Ascending aorta (tissue), 2 donors: Measurements from ENCODE around the gene COL20A1. TPM values are rescaled to one million over a fixed set of nuclear protein-coding genes. Genes with fewer than 3 reads are reported as not detected.
"Not testable (repeated sequence)": the region's sequence is repeated elsewhere in the genome, so short reads cannot be mapped to it uniquely, and the experiment has no call there.

Experiments used
- DNase-seq, 2 donors: peaks; one replicate each; pipeline ENCODE4 v3.0.0-alpha.2; 2019; ENCODE audit warnings: low spot score in 2 of 2
- H3K27ac ChIP-seq, 2 donors: fragments of 200-600 bp; sonication (generic); one replicate each; pipeline ENCODE4 v1.5.1; 2016 to 2017; ENCODE audit warnings: mild to moderate bottlenecking in 1 of 2
- H3K27me3 ChIP-seq: fragments of 200-600 bp; sonication (generic); one replicate; pipeline ENCODE4 v1.5.1; 2017
- H3K36me3 ChIP-seq, 2 donors: fragments of 200-600 bp; sonication (generic); one replicate each; pipeline ENCODE4 v1.5.1; 2016
- H3K4me1 ChIP-seq, 2 donors: fragments of 200-600 bp; sonication (generic); one replicate each; pipeline ENCODE4 v1.5.1; 2016 to 2017; ENCODE audit warnings: mild to moderate bottlenecking in 1 of 2
- H3K4me3 ChIP-seq, 2 donors: fragments of 200-600 bp; sonication (generic); one replicate each; pipeline ENCODE4 v1.5.1; 2016 to 2017; ENCODE audit warnings: mild to moderate bottlenecking in 1 of 2
- H3K9me3 ChIP-seq, 2 donors: fragments of 200-600 bp; sonication (generic); one replicate each; pipeline ENCODE4 v1.5.1; 2016
- CTCF ChIP-seq, 3 experiments: fragments of 200-600 bp in 2 of 3; fragments of 450-650 bp in 1 of 3; sonication (generic) in 2 of 3; IDR thresholded peaks; one replicate each; pipeline ENCODE4 v1.5.1; 2016 to 2019; ENCODE audit warnings: antibody characterized with exemption in 3 of 3, mild to moderate bottlenecking in 1 of 3, moderate library complexity in 1 of 3
- intact Hi-C: fragments of 100-400 bp; cut with DNase I; formaldehyde crosslinking; loops from one replicate; pipeline ENCODE4 v1.15.1; 2023
- total RNA-seq: library from RNA; depleted of rRNA; stranded (reverse); fragments of >200 nt; gene quantifications from one replicate; pipeline ENCODE4 v1.1.0, GENCODE V29; 2016

Gene COL20A1
- total RNA-seq, 1 donor from 2014 or later, result not detected

GRCh38 chr20:63379296-63379695 lies 86.3 kb downstream of the COL20A1 start:
- DNase-seq, result no peak
- Histone ChIP-seq H3K36me3 (no peaks in the 10 kb centered on the region), H3K27ac (no peak overlapping the region), H3K4me3 (no peak overlapping the region), H3K27me3 (no peaks in the 10 kb centered on the region), H3K4me1 (no peaks in the 10 kb centered on the region), H3K9me3 (no peaks in the 10 kb centered on the region)
- no peak for TF ChIP-seq CTCF (IDR thresholded peaks at IDR 0.05)
- intact Hi-C loops, result no loop called here

DNA sequence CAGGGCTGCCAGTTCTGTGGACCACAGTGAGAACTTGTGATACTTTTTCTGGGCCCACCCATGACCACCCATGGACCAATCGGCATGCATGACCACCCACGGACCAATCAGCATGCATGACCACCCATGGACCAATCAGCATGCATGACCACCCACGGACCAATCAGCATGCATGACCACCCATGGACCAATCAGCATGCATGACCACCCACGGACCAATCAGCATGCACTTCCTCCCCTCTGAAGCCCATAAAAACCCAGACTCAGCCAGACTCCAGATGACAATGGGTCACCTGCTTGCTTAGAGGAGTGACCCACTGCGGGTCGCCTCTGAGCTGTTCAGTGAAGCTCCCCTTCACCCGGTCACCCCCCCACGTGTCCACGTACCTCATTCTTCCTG lies 86.9 kb downstream of the COL20A1 start:
- H3K4me3 ChIP-seq, intact Hi-C loops, H3K27me3 ChIP-seq, H3K36me3 ChIP-seq, DNase-seq, H3K9me3 ChIP-seq, H3K27ac ChIP-seq, H3K4me1 ChIP-seq: not testable (repeated sequence)

- intact Hi-C loops, result no loop called here
- H3K27me3 ChIP-seq, result no peaks in the 10 kb centered on the region
- no peaks in the 10 kb centered on the region for H3K36me3 ChIP-seq
- H3K27ac ChIP-seq, result no peak overlapping the region
- no peak for TF ChIP-seq CTCF (IDR thresholded peaks at IDR 0.05)
- DNase-seq, result no peak
- no peak overlapping the region for H3K4me3 ChIP-seq
- no peaks in the 10 kb centered on the region for H3K9me3 ChIP-seq
- no peaks in the 10 kb centered on the region for H3K4me1 ChIP-seq
Measured at GRCh38 chr20:63380346-63380870, 87.4 kb downstream of the COL20A1 start.

DNA sequence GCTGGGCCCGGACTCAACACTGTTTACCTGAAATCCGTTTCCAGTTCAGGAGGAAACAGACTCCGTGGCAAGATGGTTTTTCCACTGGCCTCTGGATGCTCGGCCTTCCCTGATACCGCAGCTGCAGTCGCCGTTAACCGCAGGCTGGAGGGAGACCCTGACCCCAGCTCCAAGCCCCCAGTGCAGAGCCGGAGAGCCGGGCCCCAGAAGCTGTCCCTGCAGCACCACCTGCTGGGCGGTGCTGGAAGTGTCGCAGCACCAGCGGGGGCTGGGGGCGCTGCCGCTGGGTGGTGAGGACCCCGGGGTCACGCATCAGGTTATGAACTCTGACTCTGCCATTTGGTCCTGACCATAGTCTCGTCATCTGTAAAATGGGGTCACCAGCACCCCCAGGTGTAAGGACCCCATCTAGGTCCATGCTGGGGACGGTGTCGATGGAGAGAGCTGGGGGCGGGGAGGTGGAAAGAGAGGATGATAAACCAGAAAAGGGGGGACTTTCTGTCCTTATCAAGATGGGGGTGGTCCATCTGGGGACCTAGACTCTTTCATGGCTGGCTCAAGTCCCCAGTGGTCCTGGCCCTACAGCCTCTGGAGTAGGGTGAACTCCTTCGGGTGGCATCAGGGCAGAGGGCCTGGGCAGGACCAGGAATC lies 88.9 kb downstream of the COL20A1 start:
- TF ChIP-seq CTCF (IDR thresholded peaks at IDR 0.05), result peak; percentile 35 to 66 (median 46)

DNA sequence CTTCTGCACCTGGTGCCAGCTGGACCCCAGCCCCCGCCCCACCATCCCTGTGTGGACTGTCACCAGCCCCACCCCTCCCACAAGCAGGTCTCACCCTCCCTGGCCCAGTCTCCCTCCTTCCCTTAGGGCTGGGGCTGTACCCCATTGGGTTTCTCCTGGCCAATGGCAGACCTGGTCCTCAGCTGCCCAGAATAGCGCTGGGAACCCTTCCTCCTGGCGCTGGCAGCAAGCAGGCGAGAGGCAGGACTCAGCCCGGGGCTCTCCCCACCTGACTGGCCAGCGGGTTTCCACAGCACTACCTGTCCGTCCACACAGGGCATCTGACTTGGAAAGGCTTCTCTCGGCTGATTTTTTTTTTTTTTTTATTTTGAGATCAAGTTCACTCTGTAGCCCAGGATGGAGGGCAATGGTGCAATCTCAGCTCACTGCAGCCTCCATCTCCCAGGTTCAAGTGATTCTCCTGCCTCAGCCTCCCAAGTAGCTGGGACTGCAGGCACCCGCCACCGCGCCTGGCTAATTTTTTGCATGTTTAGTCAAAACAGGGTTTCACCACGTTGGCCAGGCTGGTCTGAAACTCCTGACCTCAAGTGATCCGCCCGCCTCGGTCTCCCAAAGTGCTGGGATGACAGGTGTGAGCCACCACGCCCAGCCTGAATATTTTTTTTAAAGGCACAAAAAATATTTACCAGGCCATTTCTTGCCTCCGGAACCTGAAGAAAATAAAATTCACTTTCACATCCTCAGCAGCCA lies 89.7 kb downstream of the COL20A1 start:
- H3K27ac ChIP-seq, result no peak overlapping the region
- H3K27me3 ChIP-seq, result no peaks in the 10 kb centered on the region
- intact Hi-C loops, result no loop called here
- H3K9me3 ChIP-seq, result peaks cover 0 to 3% of the 10 kb centered on the region in 2 donors
- TF ChIP-seq CTCF (IDR thresholded peaks at IDR 0.05), result no peak
- DNase-seq, result no peak
- H3K36me3 ChIP-seq, result no peaks in the 10 kb centered on the region
- H3K4me3 ChIP-seq, result no peak overlapping the region
- no peaks in the 10 kb centered on the region for H3K4me1 ChIP-seq

More for the DNA sequence above, 88.9 kb downstream of the COL20A1 start:
- intact Hi-C loops, result no loop called here
- H3K4me1 ChIP-seq, result no peaks in the 10 kb centered on the region
- no peak overlapping the region for H3K27ac ChIP-seq
- H3K27me3 ChIP-seq, result no peaks in the 10 kb centered on the region
- H3K4me3 ChIP-seq, result no peak overlapping the region
- H3K9me3 ChIP-seq, result peaks cover 0 to 3% of the 10 kb centered on the region in 2 donors
- H3K36me3 ChIP-seq, result no peaks in the 10 kb centered on the region
- no peak for DNase-seq

GRCh38 chr20:63383556-63383955 lies 90.6 kb downstream of the COL20A1 start:
- intact Hi-C loops, result no loop called here
- no peaks in the 10 kb centered on the region for H3K36me3 ChIP-seq
- TF ChIP-seq CTCF (IDR thresholded peaks at IDR 0.05), result no peak
- DNase-seq, result no peak
- peaks cover 0 to 3% of the 10 kb centered on the region in 2 donors for H3K9me3 ChIP-seq
- no peak overlapping the region for H3K27ac ChIP-seq
- no peaks in the 10 kb centered on the region for H3K27me3 ChIP-seq
- no peaks in the 10 kb centered on the region for H3K4me1 ChIP-seq
- H3K4me3 ChIP-seq, result no peak overlapping the region
